ENCODE results near the gene RPA1. TPM values are rescaled to one million over a fixed set of nuclear protein-coding genes. Genes with fewer than 3 reads are reported as not detected.

Gene RPA1
- total RNA-seq, result 10 to 100 TPM; 22.9 to 30.8 (median 29.2) TPM

DNA sequence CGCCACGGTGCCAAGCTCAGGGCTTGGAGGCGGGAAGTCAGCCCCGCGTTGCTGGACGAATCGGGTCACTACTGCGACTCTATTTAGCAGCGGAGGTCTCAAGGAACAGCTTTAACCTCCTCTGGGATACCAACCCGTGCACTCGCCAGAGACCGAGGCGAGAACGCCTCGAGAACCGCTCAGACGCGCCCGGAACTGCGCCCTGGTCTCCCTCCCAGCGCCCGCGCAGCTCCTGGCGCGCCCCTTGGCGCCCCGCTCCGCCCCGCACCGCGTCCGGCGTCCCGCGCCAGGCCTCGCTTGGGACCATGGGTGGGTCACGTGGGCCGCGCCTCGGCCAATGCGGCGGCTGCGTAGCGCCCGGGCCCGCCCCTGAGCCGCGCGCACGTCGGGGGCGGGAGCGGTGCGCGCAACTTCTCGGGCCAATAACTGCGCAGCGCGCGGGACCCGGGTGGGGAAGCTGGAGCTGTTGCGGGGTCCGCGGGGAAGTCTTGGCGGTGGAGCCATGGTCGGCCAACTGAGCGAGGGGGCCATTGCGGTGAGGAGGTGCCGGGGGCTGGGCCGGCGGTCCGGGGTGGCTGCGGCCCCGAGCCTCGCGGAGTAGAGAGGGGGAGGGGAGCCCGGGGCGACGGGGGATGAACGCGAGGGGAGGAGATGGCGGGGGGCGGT is at the start of gene RPA1, which contains the start of gene SMYD4:
Gene RPA1 (plus strand): TSS at position 414 of the 666 bp plus-strand sequence. CDS start 89 bp downstream, at position 503.
Gene SMYD4 (minus strand): TSS at position 311 of the 666 bp plus-strand sequence. CDS start 1,908 bp downstream, outside the sequence.
- no peaks in the 10 kb centered on the region for H3K9me3 ChIP-seq
- peak; percentile 96 for DNase-seq (ENCODE audit: extremely low spot score)
- no peaks in the 10 kb centered on the region for H3K27me3 ChIP-seq
- H3K36me3 ChIP-seq, result peaks cover 3 to 35% (median 16%) of the 10 kb centered on the region in 4 donors
- peak within 1 kb of the TSS; percentile 91 to 93 (median 92) for H3K27ac ChIP-seq (replicated peaks in 1 of 4)
- 0% methylated on average over 18 of the region's 83 CpGs for WGBS
- H3K4me1 ChIP-seq, result peaks cover 8 to 52% (median 39%) of the 10 kb centered on the region in 4 donors
- TF ChIP-seq POLR2A (IDR thresholded peaks at IDR 0.05; ENCODE audit: low read depth), result peak; percentile 56
- no peak for TF ChIP-seq EP300 (IDR thresholded peaks at IDR 0.05)
- peak; percentile 78 to 83 for TF ChIP-seq POLR2AphosphoS5 (IDR thresholded peaks at IDR 0.05)
- peak in 1 of 3 experiments; percentile 37 for TF ChIP-seq CTCF (IDR thresholded peaks at IDR 0.05)
- intact Hi-C loops (cut with DNase I), result no loop called here
- peak within 1 kb of the TSS; percentile 84 to 95 (median 94) for H3K4me3 ChIP-seq

DNA sequence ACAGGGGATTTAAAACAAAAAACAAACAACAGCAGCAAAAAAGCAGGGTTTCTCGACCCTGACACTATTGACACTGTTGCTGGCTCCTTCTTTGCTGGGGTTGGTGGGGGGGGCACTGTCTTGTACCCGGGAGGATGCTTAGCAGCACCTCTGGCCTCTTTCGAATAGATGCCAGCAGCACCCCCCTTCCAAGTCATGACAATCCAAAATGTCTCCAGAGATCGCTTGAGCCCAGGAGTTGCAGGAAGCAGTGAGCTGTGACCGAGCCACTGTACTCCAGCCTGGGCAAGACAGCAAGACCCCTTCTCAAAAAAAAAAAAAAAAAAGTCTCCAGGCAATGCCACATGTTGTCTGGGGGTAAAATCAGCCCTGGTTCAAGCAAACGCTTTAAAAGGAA is 47.6 kb upstream of the RPA1 start:
- intact Hi-C loops (cut with DNase I), result loop anchor here (5.0 kb wide), 1 partner anchor 60 kb away; the partner anchor contains the start of gene WDR81
- peak overlapping the region; percentile 83 to 90 (median 87) for H3K27ac ChIP-seq (replicated peaks in 1 of 4)
- H3K9me3 ChIP-seq, result no peaks in the 10 kb centered on the region
- peaks cover 49 to 71% (median 61%) of the 10 kb centered on the region in 4 donors for H3K4me1 ChIP-seq
- WGBS, result 71% methylated on average over 6 of the region's 6 CpGs
- no peak for TF ChIP-seq POLR2A (IDR thresholded peaks at IDR 0.05; ENCODE audit: low read depth)
- no peak for TF ChIP-seq POLR2AphosphoS5 (IDR thresholded peaks at IDR 0.05)
- no peak for TF ChIP-seq EP300 (IDR thresholded peaks at IDR 0.05)
- no peak for TF ChIP-seq CTCF (IDR thresholded peaks at IDR 0.05)
- peaks cover 5 to 48% (median 42%) of the 10 kb centered on the region in 4 donors for H3K36me3 ChIP-seq
- peak overlapping the region in 1 of 4 donors; percentile 20 for H3K4me3 ChIP-seq
- H3K27me3 ChIP-seq, result no peaks in the 10 kb centered on the region
- DNase-seq (ENCODE audit: extremely low spot score), result no peak

GRCh38 chr17:1783271-1783670 is 46.5 kb upstream of the RPA1 start:
- no peak for TF ChIP-seq EP300 (IDR thresholded peaks at IDR 0.05)
- no peak for TF ChIP-seq POLR2AphosphoS5 (IDR thresholded peaks at IDR 0.05)
- TF ChIP-seq POLR2A (IDR thresholded peaks at IDR 0.05; ENCODE audit: low read depth), result no peak
- no peak for TF ChIP-seq CTCF (IDR thresholded peaks at IDR 0.05)
- Histone ChIP-seq H3K27me3 (no peaks in the 10 kb centered on the region), H3K36me3 (peaks cover 3 to 38% (median 31%) of the 10 kb centered on the region in 4 donors), H3K4me3 (peak overlapping the region in 3 of 4 donors; percentile 2 to 25 (median 19)), H3K27ac (replicated peaks in 1 of 4) (peak overlapping the region; percentile 83 to 90 (median 87)), H3K4me1 (peaks cover 53 to 81% (median 71%) of the 10 kb centered on the region in 4 donors), H3K9me3 (no peaks in the 10 kb centered on the region)
- intact Hi-C loops (cut with DNase I), result loop anchor here (5.0 kb wide), 1 partner anchor 61 kb away; the partner anchor contains the start of gene WDR81
- 82% methylated on average over 12 of the region's 19 CpGs for WGBS
- DNase-seq (ENCODE audit: extremely low spot score), result no peak

- intact Hi-C loops (cut with DNase I), result loop anchor here (5.0 kb wide), 1 partner anchor 62 kb away; the partner anchor contains the start of gene WDR81
- peak; percentile 97 for DNase-seq (ENCODE audit: extremely low spot score)
- 50% methylated on average over 16 of the region's 16 CpGs for WGBS
- peaks cover 53 to 76% (median 69%) of the 10 kb centered on the region in 4 donors for H3K4me1 ChIP-seq
- TF ChIP-seq CTCF (IDR thresholded peaks at IDR 0.05) (peak; percentile 61 to 77 (median 73)), POLR2AphosphoS5 (IDR thresholded peaks at IDR 0.05) (peak; percentile 86 to 93), POLR2A (IDR thresholded peaks at IDR 0.05; ENCODE audit: low read depth) (no peak), EP300 (IDR thresholded peaks at IDR 0.05) (peak; percentile 42)
- H3K9me3 ChIP-seq, result no peaks in the 10 kb centered on the region
- H3K36me3 ChIP-seq, result peaks cover 0 to 31% (median 24%) of the 10 kb centered on the region in 4 donors
- H3K27me3 ChIP-seq, result no peaks in the 10 kb centered on the region
- H3K4me3 ChIP-seq, result peak overlapping the region in 2 of 4 donors; percentile 19 to 25
- peak overlapping the region; percentile 83 to 90 (median 87) for H3K27ac ChIP-seq (replicated peaks in 1 of 4)
Measured at GRCh38 chr17:1783834-1784611, 45.8 kb upstream of the RPA1 start.
